ENCODE data around the gene PREB. TPM values are rescaled to one million over a fixed set of nuclear protein-coding genes. Genes with fewer than 3 reads are reported as not detected.
A peak's percentile ranks its signal among the peaks of the same experiment; 100 is the strongest.

The PREB gene
- total and polyA plus RNA-seq, 2 of the 13 experiments (the other 11 are each of a cell fraction or from before 2014, with no cell fraction given), result 112 to 192 TPM

- TF ChIP-seq ZNF800 (CRISPR knock-in tag; IDR thresholded peaks at IDR 0.05), result no peak
- TF ChIP-seq ZNF230 (CRISPR knock-in tag; IDR thresholded peaks at IDR 0.05), result peak; percentile 69; the same call in 1 of the 2 replicates
- TF ChIP-seq MIER2 (CRISPR knock-in tag; IDR thresholded peaks at IDR 0.05), result 0 out of 2 replicates have a peak, but pooled peaks have one; percentile 33
- TF ChIP-seq, protein P1, sequence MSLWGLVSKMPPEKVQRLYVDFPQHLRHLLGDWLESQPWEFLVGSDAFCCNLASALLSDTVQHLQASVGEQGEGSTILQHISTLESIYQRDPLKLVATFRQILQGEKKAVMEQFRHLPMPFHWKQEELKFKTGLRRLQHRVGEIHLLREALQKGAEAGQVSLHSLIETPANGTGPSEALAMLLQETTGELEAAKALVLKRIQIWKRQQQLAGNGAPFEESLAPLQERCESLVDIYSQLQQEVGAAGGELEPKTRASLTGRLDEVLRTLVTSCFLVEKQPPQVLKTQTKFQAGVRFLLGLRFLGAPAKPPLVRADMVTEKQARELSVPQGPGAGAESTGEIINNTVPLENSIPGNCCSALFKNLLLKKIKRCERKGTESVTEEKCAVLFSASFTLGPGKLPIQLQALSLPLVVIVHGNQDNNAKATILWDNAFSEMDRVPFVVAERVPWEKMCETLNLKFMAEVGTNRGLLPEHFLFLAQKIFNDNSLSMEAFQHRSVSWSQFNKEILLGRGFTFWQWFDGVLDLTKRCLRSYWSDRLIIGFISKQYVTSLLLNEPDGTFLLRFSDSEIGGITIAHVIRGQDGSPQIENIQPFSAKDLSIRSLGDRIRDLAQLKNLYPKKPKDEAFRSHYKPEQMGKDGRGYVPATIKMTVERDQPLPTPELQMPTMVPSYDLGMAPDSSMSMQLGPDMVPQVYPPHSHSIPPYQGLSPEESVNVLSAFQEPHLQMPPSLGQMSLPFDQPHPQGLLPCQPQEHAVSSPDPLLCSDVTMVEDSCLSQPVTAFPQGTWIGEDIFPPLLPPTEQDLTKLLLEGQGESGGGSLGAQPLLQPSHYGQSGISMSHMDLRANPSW (CRISPR knock-in tag; IDR thresholded peaks at IDR 0.05; ENCODE audit: borderline replicate concordance), result no peak; the same call in 1 of the 2 replicates
- TF ChIP-seq, protein P2, sequence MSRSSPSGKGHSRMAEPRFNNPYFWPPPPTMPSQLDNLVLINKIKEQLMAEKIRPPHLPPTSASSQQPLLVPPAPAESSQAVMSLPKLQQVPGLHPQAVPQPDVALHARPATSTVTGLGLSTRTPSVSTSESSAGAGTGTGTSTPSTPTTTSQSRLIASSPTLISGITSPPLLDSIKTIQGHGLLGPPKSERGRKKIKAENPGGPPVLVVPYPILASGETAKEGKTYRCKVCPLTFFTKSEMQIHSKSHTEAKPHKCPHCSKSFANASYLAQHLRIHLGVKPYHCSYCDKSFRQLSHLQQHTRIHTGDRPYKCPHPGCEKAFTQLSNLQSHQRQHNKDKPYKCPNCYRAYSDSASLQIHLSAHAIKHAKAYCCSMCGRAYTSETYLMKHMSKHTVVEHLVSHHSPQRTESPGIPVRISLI (CRISPR knock-in tag; IDR thresholded peaks at IDR 0.05; ENCODE audit: borderline replicate concordance), result no peak
- no peak for TF ChIP-seq ZBTB46 (CRISPR knock-in tag; IDR thresholded peaks at IDR 0.05; ENCODE audit: borderline replicate concordance)
- TF ChIP-seq, protein P3, sequence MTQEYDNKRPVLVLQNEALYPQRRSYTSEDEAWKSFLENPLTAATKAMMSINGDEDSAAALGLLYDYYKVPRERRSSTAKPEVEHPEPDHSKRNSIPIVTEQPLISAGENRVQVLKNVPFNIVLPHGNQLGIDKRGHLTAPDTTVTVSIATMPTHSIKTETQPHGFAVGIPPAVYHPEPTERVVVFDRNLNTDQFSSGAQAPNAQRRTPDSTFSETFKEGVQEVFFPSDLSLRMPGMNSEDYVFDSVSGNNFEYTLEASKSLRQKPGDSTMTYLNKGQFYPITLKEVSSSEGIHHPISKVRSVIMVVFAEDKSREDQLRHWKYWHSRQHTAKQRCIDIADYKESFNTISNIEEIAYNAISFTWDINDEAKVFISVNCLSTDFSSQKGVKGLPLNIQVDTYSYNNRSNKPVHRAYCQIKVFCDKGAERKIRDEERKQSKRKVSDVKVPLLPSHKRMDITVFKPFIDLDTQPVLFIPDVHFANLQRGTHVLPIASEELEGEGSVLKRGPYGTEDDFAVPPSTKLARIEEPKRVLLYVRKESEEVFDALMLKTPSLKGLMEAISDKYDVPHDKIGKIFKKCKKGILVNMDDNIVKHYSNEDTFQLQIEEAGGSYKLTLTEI (CRISPR knock-in tag; conservative IDR thresholded peaks at IDR 0.05), result no peak
- TF ChIP-seq ZNF281 (CRISPR knock-in tag; IDR thresholded peaks at IDR 0.05; ENCODE audit: borderline replicate concordance), result peak; percentile 56; the same call in 1 of the 2 replicates
- TF ChIP-seq PCBP1 (IDR thresholded peaks at IDR 0.05; ENCODE audit: borderline replicate concordance, low read depth, low read length), result no peak
- TF ChIP-seq, protein P4, sequence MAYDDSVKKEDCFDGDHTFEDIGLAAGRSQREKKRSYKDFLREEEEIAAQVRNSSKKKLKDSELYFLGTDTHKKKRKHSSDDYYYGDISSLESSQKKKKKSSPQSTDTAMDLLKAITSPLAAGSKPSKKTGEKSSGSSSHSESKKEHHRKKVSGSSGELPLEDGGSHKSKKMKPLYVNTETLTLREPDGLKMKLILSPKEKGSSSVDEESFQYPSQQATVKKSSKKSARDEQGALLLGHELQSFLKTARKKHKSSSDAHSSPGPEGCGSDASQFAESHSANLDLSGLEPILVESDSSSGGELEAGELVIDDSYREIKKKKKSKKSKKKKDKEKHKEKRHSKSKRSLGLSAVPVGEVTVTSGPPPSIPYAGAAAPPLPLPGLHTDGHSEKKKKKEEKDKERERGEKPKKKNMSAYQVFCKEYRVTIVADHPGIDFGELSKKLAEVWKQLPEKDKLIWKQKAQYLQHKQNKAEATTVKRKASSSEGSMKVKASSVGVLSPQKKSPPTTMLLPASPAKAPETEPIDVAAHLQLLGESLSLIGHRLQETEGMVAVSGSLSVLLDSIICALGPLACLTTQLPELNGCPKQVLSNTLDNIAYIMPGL (CRISPR knock-in tag; IDR thresholded peaks at IDR 0.05; ENCODE audit: borderline replicate concordance in 1 of 2, low read depth in 1 of 2), result peak in 1 of 2 experiments; percentile 49; a peak in 1 of 4 replicates
These were observed 41.6 kb downstream of the PREB start (continued) for GRCh38 chr2:27092696-27093429.

Measured in HepG2 (cell line).